Activated T-cell treated with anti-CD3 and anti-CD28 coated beads, Interleukin-2, amount 50 U/mL, for 1 hour (primary cell): ENCODE results near the gene PLXNA2.

ENCODE experiments used
- DNase-seq: peaks from one replicate; pipeline ENCODE4 v3.0.0-alpha.2; 2020

The PLXNA2 gene

GRCh38 chr1:208219659-208220282 is 24.4 kb downstream of the PLXNA2 start:
- DNase-seq: no peak

DNA sequence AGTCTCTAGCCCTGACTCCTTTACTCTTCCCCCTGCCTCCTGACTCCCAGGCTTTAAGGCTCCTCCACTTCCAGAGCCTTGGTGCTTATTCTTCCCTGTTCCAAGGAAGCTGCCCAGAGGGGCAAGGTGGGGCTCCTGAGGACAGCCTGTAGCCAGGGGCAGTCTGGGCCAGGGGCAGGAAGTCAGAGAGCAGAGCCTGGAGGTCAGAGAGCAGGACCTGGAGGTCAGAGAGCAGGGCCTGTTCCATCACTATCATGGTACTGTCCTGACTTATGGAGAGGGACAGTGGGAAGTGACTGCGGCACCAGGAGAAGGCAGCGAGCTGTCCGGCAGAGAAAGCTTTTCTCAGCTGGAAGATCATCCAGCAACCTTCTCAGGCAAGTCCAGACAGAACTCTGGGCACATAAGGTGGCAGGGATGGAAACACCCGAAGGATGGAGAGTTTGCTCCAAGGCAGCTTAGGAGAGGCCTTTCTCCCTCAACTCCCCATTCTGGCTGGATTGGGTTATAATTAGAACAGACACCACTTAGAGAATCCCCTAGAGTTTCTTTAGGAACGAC is 25.0 kb downstream of the PLXNA2 start:
- no peak for DNase-seq

GRCh38 chr1:208218237-208219097 is 25.7 kb downstream of the PLXNA2 start:
- no peak for DNase-seq

- DNase-seq: no peak
These were observed 26.4 kb downstream of the PLXNA2 start for GRCh38 chr1:208217781-208218180.

DNA sequence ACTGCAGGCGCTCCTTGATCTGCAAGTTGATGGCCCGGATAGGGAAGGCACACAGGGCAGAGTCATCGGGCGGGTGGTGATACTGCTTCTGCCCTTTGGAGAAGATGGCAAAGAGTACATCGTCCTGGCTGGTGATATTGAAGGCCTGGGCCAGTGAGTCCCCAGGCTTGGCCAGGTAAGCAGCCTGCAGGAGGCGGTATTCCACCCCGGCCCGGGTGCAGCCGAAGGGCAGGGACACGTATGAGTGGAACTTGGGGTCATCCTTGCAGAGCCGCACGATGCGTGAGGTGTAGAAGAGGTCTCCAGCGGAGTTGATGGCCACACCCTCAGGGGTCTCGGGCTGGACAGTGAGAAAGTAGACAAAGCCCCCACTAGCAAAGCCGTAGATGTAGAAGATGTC is 27.4 kb downstream of the PLXNA2 start:
- DNase-seq: no peak

DNA sequence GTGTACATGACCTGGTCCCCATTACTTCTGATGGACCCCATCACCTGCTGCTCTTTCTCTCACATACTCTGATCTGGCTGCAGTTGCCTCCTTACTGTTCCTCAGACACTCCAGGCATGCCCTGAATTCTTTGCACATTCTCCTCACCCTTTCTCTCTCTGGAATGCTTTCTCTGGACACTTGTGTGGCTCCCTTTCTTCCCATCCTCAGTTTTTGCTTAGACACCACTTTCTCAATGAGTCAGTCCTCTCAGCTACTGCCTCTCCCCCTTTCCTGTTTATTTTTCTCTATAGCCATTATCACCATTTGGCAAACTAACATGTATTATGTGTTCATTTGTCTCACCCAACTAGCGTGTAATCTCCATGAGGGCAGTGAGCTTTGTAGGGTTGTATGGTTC is 28.1 kb downstream of the PLXNA2 start:
- no peak for DNase-seq

DNA sequence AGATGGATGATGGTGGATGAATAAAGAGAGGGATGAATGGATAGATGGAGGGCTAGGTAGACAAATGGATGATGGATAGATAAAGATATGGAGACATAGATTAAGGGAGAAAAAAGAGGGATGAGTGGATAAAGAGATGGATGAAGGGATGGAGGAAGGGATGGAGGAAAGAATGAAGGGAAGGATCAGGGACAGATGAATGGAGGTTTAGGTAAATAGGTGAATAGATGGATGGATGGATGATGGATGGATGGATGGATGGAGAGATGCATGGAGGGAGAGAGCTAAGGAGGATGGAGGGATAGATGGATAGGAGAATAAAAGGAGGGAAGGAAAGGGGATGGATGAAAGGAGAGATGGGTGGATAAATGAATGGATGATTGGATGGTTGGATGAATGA is 28.8 kb downstream of the PLXNA2 start:
- no peak for DNase-seq

- no peak for DNase-seq
These were observed 30.4 kb downstream of the PLXNA2 start for GRCh38 chr1:208213786-208214185.

GRCh38 chr1:208212893-208213292 is 31.3 kb downstream of the PLXNA2 start:
- no peak for DNase-seq

DNA sequence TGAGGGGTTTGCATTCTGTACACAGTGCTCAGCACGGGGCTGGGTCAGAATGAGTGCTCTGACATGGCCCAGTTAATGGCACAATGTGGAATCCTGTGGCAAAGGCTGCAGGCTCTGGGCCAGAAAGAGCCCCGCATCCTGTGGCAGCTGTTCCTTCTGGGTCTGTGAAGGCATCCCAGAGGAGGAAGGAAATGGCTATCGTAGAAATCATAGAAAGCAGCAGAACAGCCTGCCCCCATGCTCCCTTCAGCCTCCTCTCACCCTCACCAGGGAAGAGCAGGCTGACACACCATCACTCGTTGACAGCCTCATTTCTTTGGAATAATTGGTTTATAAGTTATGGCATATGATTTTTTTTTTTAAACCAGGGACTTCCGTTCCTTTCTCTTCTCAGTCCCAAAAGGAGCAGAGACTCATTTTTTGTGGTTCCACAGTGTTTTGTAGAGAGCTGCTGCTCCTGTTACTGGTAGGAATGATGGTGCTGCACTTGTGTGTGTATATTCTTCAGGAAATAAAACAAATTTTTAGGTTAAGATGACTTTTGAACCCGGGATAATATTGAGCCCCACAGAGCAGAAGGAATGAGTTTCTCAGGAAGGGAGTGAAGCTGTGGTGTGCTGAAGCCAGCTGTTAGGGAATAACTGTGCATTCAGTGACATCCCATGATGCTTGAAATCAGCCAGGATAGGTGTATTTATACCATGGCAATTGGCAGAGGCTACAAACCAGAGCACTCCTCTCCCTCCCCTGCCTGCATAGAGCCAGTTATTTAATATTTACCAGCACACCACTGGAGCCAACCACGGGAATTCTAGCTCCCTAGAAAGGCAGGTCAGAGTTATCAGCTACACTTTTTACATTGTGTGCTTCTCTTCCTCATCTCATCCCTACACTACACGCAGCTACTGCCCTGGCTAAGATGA is 32.0 kb downstream of the PLXNA2 start:
- DNase-seq: no peak

GRCh38 chr1:208209896-208210589 is 34.1 kb downstream of the PLXNA2 start:
- no peak for DNase-seq

- no peak for DNase-seq
These were observed 34.9 kb downstream of the PLXNA2 start for GRCh38 chr1:208209286-208209685.

DNA sequence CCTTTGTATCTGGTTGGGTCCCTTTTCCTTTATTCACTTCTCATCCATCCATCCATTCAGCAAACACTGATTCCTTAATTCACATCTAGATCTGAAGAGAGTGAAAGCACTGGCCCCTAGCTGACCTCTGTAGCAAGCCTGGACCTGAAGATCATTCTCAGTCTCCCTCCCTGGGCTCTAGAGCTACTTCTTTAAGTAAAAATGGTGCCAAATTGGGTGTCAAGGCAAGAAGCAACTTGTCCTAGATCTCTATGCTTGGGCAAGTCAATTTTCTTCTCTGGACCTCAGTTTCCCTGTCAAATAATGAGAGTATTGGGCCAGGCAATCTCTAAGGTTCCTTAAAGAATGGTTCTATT is 36.1 kb downstream of the PLXNA2 start:
- DNase-seq: no peak

- DNase-seq: no peak
These were observed 36.6 kb downstream of the PLXNA2 start for GRCh38 chr1:208207388-208208131.

GRCh38 chr1:208206092-208206698 is 38.0 kb downstream of the PLXNA2 start:
- no peak for DNase-seq

GRCh38 chr1:208205216-208206013 is 38.8 kb downstream of the PLXNA2 start:
- DNase-seq: no peak

GRCh38 chr1:208204779-208205178 is 39.4 kb downstream of the PLXNA2 start:
- DNase-seq: no peak

- DNase-seq: no peak
These were observed 40.2 kb downstream of the PLXNA2 start for GRCh38 chr1:208203848-208204609.

DNA sequence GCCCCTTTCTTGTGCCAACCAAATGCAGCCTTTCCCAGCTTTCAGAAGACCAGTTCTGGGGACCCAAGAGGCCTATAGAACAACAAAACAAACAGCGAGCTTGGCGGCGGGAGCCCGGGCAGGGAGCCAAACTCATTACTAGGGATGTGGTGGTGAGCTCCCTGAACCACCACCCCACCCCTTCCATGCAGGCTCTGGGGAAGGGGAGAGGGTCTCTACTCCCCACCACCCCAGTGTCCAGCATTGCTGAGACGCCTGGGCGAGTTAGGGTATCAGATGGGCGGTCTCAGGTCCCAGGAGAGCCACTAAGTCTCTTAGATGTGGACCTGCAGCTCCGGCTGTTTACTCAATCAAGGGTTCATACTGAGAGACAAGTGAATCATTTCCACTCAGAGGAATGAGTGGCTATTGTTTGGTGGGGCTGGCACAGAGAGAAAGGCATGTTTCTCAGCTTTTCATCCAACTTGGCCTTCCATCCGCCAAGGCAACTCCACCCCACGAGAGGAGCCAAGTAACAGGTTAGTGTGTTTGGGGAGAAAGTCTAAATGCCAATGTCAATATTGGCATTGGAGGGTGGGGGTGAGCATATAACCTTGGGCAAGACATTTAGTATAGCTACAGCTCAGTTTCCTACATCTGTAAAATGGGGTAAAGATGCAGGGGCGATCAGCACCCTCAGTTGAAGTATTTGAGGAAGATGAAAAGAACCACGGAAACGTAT is 40.9 kb downstream of the PLXNA2 start:
- no peak for DNase-seq
